HG02623 (cell line): Measurements from ENCODE around the gene GCNT1.
"Not testable (repeated sequence)": the region's sequence is repeated elsewhere in the genome, so short reads cannot be mapped to it uniquely, and the experiment has no call there.

ENCODE experiments used
- ATAC-seq: cut with Tn5 transposase; IDR thresholded peaks from one replicate; pipeline ENCODE4 v1.9.1; 2021; ENCODE audit warnings: moderate library complexity; ENCODE audit not compliant: unreplicated experiment

The GCNT1 gene

GRCh38 chr9:76458903-76459693 lies at the start of gene GCNT1:
TSS of gene GCNT1 (plus strand) at chr9:76459182. CDS start at chr9:76502382, 43,200 bp downstream.
- peak; percentile 83 for ATAC-seq

GRCh38 chr9:76412638-76413037 lies 46.3 kb upstream of the GCNT1 start:
- no peak for ATAC-seq

- no peak for ATAC-seq
Measured at GRCh38 chr9:76413658-76414057, 45.3 kb upstream of the GCNT1 start.

GRCh38 chr9:76414661-76415060 lies 44.3 kb upstream of the GCNT1 start:
- peak; percentile 65 for ATAC-seq

- ATAC-seq = no peak
Measured at GRCh38 chr9:76415154-76415553, 43.8 kb upstream of the GCNT1 start.

GRCh38 chr9:76415731-76416130 lies 43.3 kb upstream of the GCNT1 start:
- no peak for ATAC-seq

GRCh38 chr9:76417394-76417793 lies 41.6 kb upstream of the GCNT1 start:
- no peak for ATAC-seq

GRCh38 chr9:76419782-76420380 lies 39.1 kb upstream of the GCNT1 start:
- ATAC-seq = no peak

GRCh38 chr9:76423216-76424177 lies 35.5 kb upstream of the GCNT1 start:
- ATAC-seq = no peak

GRCh38 chr9:76424491-76424890 lies 34.5 kb upstream of the GCNT1 start:
- no peak for ATAC-seq

GRCh38 chr9:76425677-76426453 lies 33.1 kb upstream of the GCNT1 start:
- ATAC-seq = no peak

GRCh38 chr9:76426807-76427419 lies 32.1 kb upstream of the GCNT1 start:
- no peak for ATAC-seq

- no peak for ATAC-seq
Measured at GRCh38 chr9:76431601-76432000, 27.4 kb upstream of the GCNT1 start.

GRCh38 chr9:76433406-76433805 lies 25.6 kb upstream of the GCNT1 start:
- ATAC-seq = no peak

GRCh38 chr9:76433836-76434235 lies 25.1 kb upstream of the GCNT1 start:
- no peak for ATAC-seq

GRCh38 chr9:76434897-76435296 lies 24.1 kb upstream of the GCNT1 start:
- ATAC-seq = not testable (repeated sequence)

GRCh38 chr9:76437017-76437699 lies 21.8 kb upstream of the GCNT1 start:
- ATAC-seq = not testable (repeated sequence)

GRCh38 chr9:76438841-76439588 lies 20.0 kb upstream of the GCNT1 start:
- ATAC-seq = peak; percentile 58
